NCI-H1048 (cell line): Measurements from ENCODE around the gene TMEM45A.
"Not testable (repeated sequence)": the region's sequence is repeated elsewhere in the genome, so short reads cannot be mapped to it uniquely, and the experiment has no call there.

Source experiments
- DNase-seq: peaks from one replicate; lab custom pipeline; 2025; lab: John Stamatoyannopoulos, UW

The TMEM45A gene

GRCh38 chr3:100483529-100483928 lies 8.9 kb upstream of the TMEM45A start:
- DNase-seq, result no peak

- no peak for DNase-seq
Measured at GRCh38 chr3:100486808-100487207, 5.6 kb upstream of the TMEM45A start.

GRCh38 chr3:100489118-100489517 lies 3.3 kb upstream of the TMEM45A start:
- no peak for DNase-seq

GRCh38 chr3:100496711-100497261 lies 4.4 kb downstream of the TMEM45A start:
- no peak for DNase-seq

GRCh38 chr3:100499651-100500050 lies 7.2 kb downstream of the TMEM45A start:
- no peak for DNase-seq

GRCh38 chr3:100500320-100500880 lies 8.0 kb downstream of the TMEM45A start:
- DNase-seq, result no peak

- DNase-seq, result no peak
Measured at GRCh38 chr3:100503448-100503847, 11.0 kb downstream of the TMEM45A start.

GRCh38 chr3:100506355-100506754 lies 13.9 kb downstream of the TMEM45A start:
- DNase-seq, result no peak

GRCh38 chr3:100509818-100510217 lies 17.4 kb downstream of the TMEM45A start:
- not testable (repeated sequence) for DNase-seq

- no peak for DNase-seq
Measured at GRCh38 chr3:100516232-100516631, 23.8 kb downstream of the TMEM45A start.

- no peak for DNase-seq
Measured at GRCh38 chr3:100516838-100517237, 24.4 kb downstream of the TMEM45A start.

- DNase-seq, result no peak
Measured at GRCh38 chr3:100517276-100517675, 24.9 kb downstream of the TMEM45A start.

GRCh38 chr3:100518244-100518643 lies 25.8 kb downstream of the TMEM45A start:
- DNase-seq, result no peak

- DNase-seq, result no peak
Measured at GRCh38 chr3:100518983-100519382, 26.6 kb downstream of the TMEM45A start.

- no peak for DNase-seq
Measured at GRCh38 chr3:100521439-100521845, 29.0 kb downstream of the TMEM45A start.

GRCh38 chr3:100522125-100522524 lies 29.7 kb downstream of the TMEM45A start:
- DNase-seq, result no peak

- no peak for DNase-seq
Measured at GRCh38 chr3:100523050-100523760, 30.8 kb downstream of the TMEM45A start.

GRCh38 chr3:100525753-100526612 lies 33.6 kb downstream of the TMEM45A start:
- DNase-seq, result no peak

- DNase-seq, result no peak
Measured at GRCh38 chr3:100526613-100527346, 34.4 kb downstream of the TMEM45A start.

- DNase-seq, result no peak
Measured at GRCh38 chr3:100527347-100527735, 34.9 kb downstream of the TMEM45A start.

- no peak for DNase-seq
Measured at GRCh38 chr3:100531093-100531492, 38.7 kb downstream of the TMEM45A start.

GRCh38 chr3:100532411-100532810 lies 40.0 kb downstream of the TMEM45A start:
- DNase-seq, result no peak
